Measurements from ENCODE around the gene CARMIL1. TPM values are rescaled to one million over a fixed set of nuclear protein-coding genes. Genes with fewer than 3 reads are reported as not detected.

The CARMIL1 gene
- total RNA-seq, 1 experiment from 2014 or later: 23.6 TPM

DNA sequence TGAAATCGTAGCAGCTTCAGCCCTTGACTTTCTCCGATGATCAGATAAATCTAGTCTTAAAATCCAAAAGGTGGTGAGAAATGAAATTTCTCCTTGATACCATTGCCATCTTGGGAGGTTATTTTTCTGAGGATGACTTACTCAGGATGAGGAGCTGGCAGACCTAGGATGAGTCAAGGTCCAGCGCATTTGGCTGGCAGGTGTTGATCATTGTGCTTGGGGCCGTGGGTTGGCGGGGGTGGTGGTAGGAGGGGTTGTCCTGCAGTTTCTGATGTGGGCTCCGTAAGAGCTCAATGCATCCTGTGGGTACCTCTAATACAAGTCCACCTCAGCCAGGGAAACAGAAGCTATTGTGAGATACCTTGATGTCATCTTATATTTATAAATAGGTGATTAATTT is 224.5 kb downstream of the CARMIL1 start:
- no peak overlapping the region for H2BK120ac ChIP-seq (ENCODE audit: low read depth, low read length, poor library complexity, severe bottlenecking)
- no peak overlapping the region for H3K4me2 ChIP-seq (ENCODE audit: insufficient read depth, insufficient read length, low read length)
- H3K27me3 Mint-ChIP-seq (ENCODE audit: low read depth): no peaks in the 10 kb centered on the region
- no peak overlapping the region for H3T11ph ChIP-seq (ENCODE audit: low read length)
- H3K27me3 ChIP-seq (ENCODE audit: insufficient read depth, low read length): no peaks in the 10 kb centered on the region
- no peak overlapping the region for H3K9ac ChIP-seq (ENCODE audit: extremely low read depth, insufficient read length, low read length)
- H2BK15ac ChIP-seq (ENCODE audit: low read depth, low read length): no peak overlapping the region
- H2AK5ac ChIP-seq (ENCODE audit: insufficient read length, low read length): no peak overlapping the region
- no peak overlapping the region for H4K5ac ChIP-seq (ENCODE audit: insufficient read length, low read depth, low read length)
- H3K14ac ChIP-seq (ENCODE audit: insufficient read depth, low read length): no peak overlapping the region
- H3K4me1 Mint-ChIP-seq: peaks cover 19 to 24% of the 10 kb centered on the region in 2 experiments
- no peaks in the 10 kb centered on the region for H3K4me1 ChIP-seq (ENCODE audit: insufficient read depth, low read length)
- H3K27ac Mint-ChIP-seq: no peak overlapping the region; a peak in 1 of 7 replicates
- H3K56ac ChIP-seq (ENCODE audit: insufficient read length, low read depth, low read length): no peak overlapping the region
- no peak overlapping the region for H3K27ac ChIP-seq (ENCODE audit: insufficient read length, low read depth, low read length)
- no peaks in the 10 kb centered on the region for H3K9me3 Mint-ChIP-seq
- TF ChIP-seq, protein P1, sequence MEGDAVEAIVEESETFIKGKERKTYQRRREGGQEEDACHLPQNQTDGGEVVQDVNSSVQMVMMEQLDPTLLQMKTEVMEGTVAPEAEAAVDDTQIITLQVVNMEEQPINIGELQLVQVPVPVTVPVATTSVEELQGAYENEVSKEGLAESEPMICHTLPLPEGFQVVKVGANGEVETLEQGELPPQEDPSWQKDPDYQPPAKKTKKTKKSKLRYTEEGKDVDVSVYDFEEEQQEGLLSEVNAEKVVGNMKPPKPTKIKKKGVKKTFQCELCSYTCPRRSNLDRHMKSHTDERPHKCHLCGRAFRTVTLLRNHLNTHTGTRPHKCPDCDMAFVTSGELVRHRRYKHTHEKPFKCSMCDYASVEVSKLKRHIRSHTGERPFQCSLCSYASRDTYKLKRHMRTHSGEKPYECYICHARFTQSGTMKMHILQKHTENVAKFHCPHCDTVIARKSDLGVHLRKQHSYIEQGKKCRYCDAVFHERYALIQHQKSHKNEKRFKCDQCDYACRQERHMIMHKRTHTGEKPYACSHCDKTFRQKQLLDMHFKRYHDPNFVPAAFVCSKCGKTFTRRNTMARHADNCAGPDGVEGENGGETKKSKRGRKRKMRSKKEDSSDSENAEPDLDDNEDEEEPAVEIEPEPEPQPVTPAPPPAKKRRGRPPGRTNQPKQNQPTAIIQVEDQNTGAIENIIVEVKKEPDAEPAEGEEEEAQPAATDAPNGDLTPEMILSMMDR (conservative IDR thresholded peaks at IDR 0.05): no peak
- no peak overlapping the region for H3K23ac ChIP-seq (ENCODE audit: insufficient read length, low read depth, low read length)
- H4K8ac ChIP-seq (replicated peaks; ENCODE audit: insufficient read length, low read depth, low read length): no peak overlapping the region
- H3K79me1 ChIP-seq (ENCODE audit: insufficient read depth, low read depth, low read length, poor library complexity, severe bottlenecking): no peaks in the 10 kb centered on the region
- H3K23me2 ChIP-seq (ENCODE audit: insufficient read length, low read depth, low read length, poor library complexity, severe bottlenecking): no peaks in the 10 kb centered on the region
- H3K4ac ChIP-seq (ENCODE audit: low read depth, low read length): no peak overlapping the region
- no peak overlapping the region for H3K18ac ChIP-seq (ENCODE audit: insufficient read length, low read depth, low read length)
- no peak overlapping the region for H3K4me3 Mint-ChIP-seq
- no peak overlapping the region for H2BK5ac ChIP-seq (ENCODE audit: insufficient read length, low read length)
- WGBS (ENCODE audit: extremely low coverage, insufficient read length, low lambda C conversion rate): no CpG with 5 or more reads among the region's 6 CpGs
- no peaks in the 10 kb centered on the region for H4K20me1 ChIP-seq (ENCODE audit: control insufficient read depth, insufficient read depth, insufficient read length)
- no peak overlapping the region for H2BK20ac ChIP-seq (ENCODE audit: low read depth, low read length, poor library complexity, severe bottlenecking)
- no peaks in the 10 kb centered on the region for H3K79me2 ChIP-seq (ENCODE audit: insufficient read depth, low read length)
- H2AFZ ChIP-seq (ENCODE audit: low read length): no peak overlapping the region
- DNase-seq: no peak
- H4K91ac ChIP-seq (ENCODE audit: insufficient read length, low read depth, low read length): no peak overlapping the region
- H2BK12ac ChIP-seq (ENCODE audit: insufficient read length, low read depth, low read length): no peak overlapping the region
- no peaks in the 10 kb centered on the region for H3K9me3 ChIP-seq (ENCODE audit: control insufficient read depth, low read depth, low read length)
- 0 out of 7 replicates have a peak, but pooled peaks cover 0 to 5% (median 0%) of the 10 kb centered on the region in 3 experiments for H3K36me3 Mint-ChIP-seq (ENCODE audit: insufficient read depth in 1 of 3, low read depth in 3 of 3)

Data from H9 (cell line).